Measurements from ENCODE around the gene TMEM147.
"Not testable (repeated sequence)": the region's sequence is repeated elsewhere in the genome, so short reads cannot be mapped to it uniquely, and the experiment has no call there.

The TMEM147 gene

GRCh38 chr19:35565016-35565856, 19.8 kb downstream of the TMEM147 start:
- DNase-seq = no peak

- DNase-seq = no peak
These were observed 21.3 kb downstream of the TMEM147 start for GRCh38 chr19:35566738-35567137.

- no peak for DNase-seq
These were observed 23.9 kb downstream of the TMEM147 start for GRCh38 chr19:35569281-35569781.

- DNase-seq = no peak
These were observed 26.1 kb downstream of the TMEM147 start for GRCh38 chr19:35571406-35571965.

GRCh38 chr19:35577918-35578317, 32.5 kb downstream of the TMEM147 start:
- no peak for DNase-seq

- DNase-seq = no peak
These were observed 33.3 kb downstream of the TMEM147 start for GRCh38 chr19:35578707-35579106.

GRCh38 chr19:35582760-35583159, 37.3 kb downstream of the TMEM147 start:
- no peak for DNase-seq

- no peak for DNase-seq
These were observed 40.4 kb downstream of the TMEM147 start, which contains the start of gene PMIS2 for GRCh38 chr19:35585848-35586247. Gene PMIS2 (plus strand): TSS chr19:35586173. CDS start chr19:35586260, 87 bp downstream.

- no peak for DNase-seq
These were observed 41.9 kb downstream of the TMEM147 start for GRCh38 chr19:35587321-35587720.

GRCh38 chr19:35590875-35591274, 45.4 kb downstream of the TMEM147 start:
- DNase-seq = no peak

- no peak for DNase-seq
These were observed 46.8 kb downstream of the TMEM147 start for GRCh38 chr19:35592226-35592625.

- not testable (repeated sequence) for DNase-seq
These were observed 49.6 kb downstream of the TMEM147 start for GRCh38 chr19:35595026-35595425.

GRCh38 chr19:35595928-35596327, 50.5 kb downstream of the TMEM147 start:
- DNase-seq = no peak

GRCh38 chr19:35596366-35596999, 51.1 kb downstream of the TMEM147 start:
- no peak for DNase-seq
